Measurements from ENCODE around the gene FAM81A. TPM values are rescaled to one million over a fixed set of nuclear protein-coding genes. Genes with fewer than 3 reads are reported as not detected.
"Not testable (repeated sequence)": the region's sequence is repeated elsewhere in the genome, so short reads cannot be mapped to it uniquely, and the experiment has no call there.

Gene FAM81A
- total and polyA plus RNA-seq, 9 of the 15 experiments (the other 6 are each of a cell fraction or from before 2014, with no cell fraction given) = not detected

DNA sequence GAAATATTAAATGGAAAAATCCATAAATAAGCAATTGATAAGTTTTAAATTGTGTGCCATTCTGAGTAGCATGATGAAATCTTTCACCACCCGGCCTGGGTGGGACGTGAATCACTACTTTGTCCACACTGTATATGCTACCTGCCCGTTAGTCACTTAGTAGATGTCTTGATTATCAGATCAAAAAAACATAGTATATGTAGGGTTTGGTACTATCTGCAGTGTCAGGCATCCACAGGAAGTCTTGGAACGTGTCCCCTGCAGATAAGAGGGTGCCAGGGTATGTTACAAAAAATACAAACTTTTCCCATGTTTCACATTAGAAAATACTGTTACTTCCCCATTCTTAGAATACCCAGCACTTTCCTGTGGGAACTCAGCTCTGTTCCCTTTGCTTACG is 35.2 kb downstream of the FAM81A start:
- POLR2A ChIA-PET = no interaction called here

DNA sequence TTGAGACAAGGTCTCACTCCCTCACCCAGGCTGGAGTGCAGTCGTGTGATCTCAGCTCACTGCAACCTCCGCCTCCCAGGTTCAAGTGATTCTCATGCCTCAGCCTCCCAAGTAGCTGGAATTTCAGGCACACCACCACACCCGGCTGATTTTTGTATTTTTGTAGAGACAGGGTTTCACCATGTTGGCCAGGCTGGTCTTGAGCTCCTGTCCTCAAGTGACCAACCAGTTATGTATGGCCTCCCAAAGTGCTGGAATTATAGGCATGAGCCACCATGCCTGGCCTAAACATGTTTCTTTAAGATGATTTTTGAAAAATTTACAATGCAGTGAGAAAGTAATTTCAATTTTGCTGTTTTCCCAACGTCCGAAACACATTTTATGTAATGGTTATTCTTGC is 37.2 kb downstream of the FAM81A start:
- CTCF ChIA-PET (ENCODE audit: low intra/inter-chr PET ratio); DNase-seq (ENCODE audit: extremely low read depth in 1 of 4, low spot score in 3 of 4); H3K4me2 ChIP-seq (ENCODE audit: insufficient read depth, low read length); H3K9me3 ChIP-seq (replicated peaks; ENCODE audit: control insufficient read depth, insufficient read depth, low read depth, low read length); H3K79me2 ChIP-seq (ENCODE audit: control insufficient read depth, insufficient read depth, low read length); H3K4me1 ChIP-seq (replicated peaks in 1 of 2; ENCODE audit: control insufficient read depth in 2 of 2, insufficient read depth in 2 of 2, low read length in 2 of 2); H3K4me3 ChIP-seq; H3K36me3 ChIP-seq (ENCODE audit: control insufficient read depth, insufficient read depth, low read length); ATAC-seq; H3K27me3 ChIP-seq (ENCODE audit: control insufficient read depth in 2 of 2, insufficient read depth in 2 of 2, low read length in 2 of 2); H2AFZ ChIP-seq (ENCODE audit: low read depth, low read length); H3K9me1 ChIP-seq (ENCODE audit: control insufficient read depth, insufficient read depth, low read length); intact Hi-C loops (cut with micrococcal nuclease); BruUV-seq (replicated peaks); H3K9ac ChIP-seq (ENCODE audit: insufficient read depth in 1 of 2, low read depth in 2 of 2, low read length in 2 of 2); FAIRE-seq; H3K27ac ChIP-seq (ENCODE audit: extremely low read depth, low read depth, low read length); POLR2A ChIA-PET; H4K20me1 ChIP-seq (replicated peaks; ENCODE audit: control insufficient read depth, insufficient read depth, low read length): not testable (repeated sequence)
- in situ Hi-C loops (cut with MboI) = loop anchor here (25.0 kb wide), 1 partner anchor 1263 kb away; no protein-coding TSS in a partner anchor
- WGBS (ENCODE audit: insufficient coverage, low coverage, missing lambda C conversion rate) = 1% methylated on average over 5 of the region's 5 CpGs

More for the DNA sequence above, 35.2 kb downstream of the FAM81A start:
- H3K9me3 ChIP-seq (replicated peaks; ENCODE audit: control insufficient read depth, insufficient read depth, low read depth, low read length) = no peaks in the 10 kb centered on the region
- FAIRE-seq (no peak), ATAC-seq (no peak), DNase-seq (ENCODE audit: extremely low read depth in 1 of 4, low spot score in 3 of 4) (no peak)
- WGBS (ENCODE audit: insufficient coverage, low coverage, missing lambda C conversion rate) = 2% methylated on average over 5 of the region's 5 CpGs
- H3K4me1 ChIP-seq (replicated peaks in 1 of 2; ENCODE audit: control insufficient read depth in 2 of 2, insufficient read depth in 2 of 2, low read length in 2 of 2) = no peaks in the 10 kb centered on the region; a peak in 1 of 5 replicates
- H3K4me3 ChIP-seq = no peak overlapping the region
- H3K79me2 ChIP-seq (ENCODE audit: control insufficient read depth, insufficient read depth, low read length) = no peaks in the 10 kb centered on the region
- H3K9me1 ChIP-seq (ENCODE audit: control insufficient read depth, insufficient read depth, low read length) = no peaks in the 10 kb centered on the region
- no peak overlapping the region for H3K27ac ChIP-seq (ENCODE audit: extremely low read depth, low read depth, low read length)
- BruUV-seq (replicated peaks) = no TSS peak
- H2AFZ ChIP-seq (ENCODE audit: low read depth, low read length) = no peak overlapping the region
- no peaks in the 10 kb centered on the region for H3K36me3 ChIP-seq (ENCODE audit: control insufficient read depth, insufficient read depth, low read length)
- H3K4me2 ChIP-seq (ENCODE audit: insufficient read depth, low read length) = no peak overlapping the region
- no peak overlapping the region for H3K9ac ChIP-seq (ENCODE audit: insufficient read depth in 1 of 2, low read depth in 2 of 2, low read length in 2 of 2)
- no peaks in the 10 kb centered on the region for H4K20me1 ChIP-seq (replicated peaks; ENCODE audit: control insufficient read depth, insufficient read depth, low read length)
- intact Hi-C loops (cut with micrococcal nuclease) (no loop called here), in situ Hi-C loops (cut with MboI) (no loop called here)
- peaks cover 0 to 9% of the 10 kb centered on the region in 2 experiments; a peak in 4 of 5 replicates for H3K27me3 ChIP-seq (ENCODE audit: control insufficient read depth in 2 of 2, insufficient read depth in 2 of 2, low read length in 2 of 2)
- TF ChIP-seq TAL1 (IDR thresholded peaks at IDR 0.05) (peak; percentile 57), ZEB2 (IDR thresholded peaks at IDR 0.05) (0 out of 2 replicates have a peak, but pooled peaks have one; percentile 35), FOSL1 (tag; conservative IDR thresholded peaks at IDR 0.05) (peak; percentile 78), JUND (IDR thresholded peaks at IDR 0.05; ENCODE audit: borderline replicate concordance, low read depth, low read length) (0 out of 2 replicates have a peak, but pooled peaks have one; percentile 2), JUND (tag; IDR thresholded peaks at IDR 0.05; ENCODE audit: borderline replicate concordance, low read depth, low read length) (no peak), CBFA2T3 (IDR thresholded peaks at IDR 0.05) (0 out of 2 replicates have a peak, but pooled peaks have one; percentile 13), ARID1B (IDR thresholded peaks at IDR 0.05) (peak; percentile 62), SOX6 (IDR thresholded peaks at IDR 0.05) (peak; percentile 27; the same call in 1 of the 2 replicates), CEBPG (CRISPR knock-in tag; IDR thresholded peaks at IDR 0.05) (no peak), CEBPG (tag; conservative IDR thresholded peaks at IDR 0.05 in 1 of 2, IDR thresholded peaks at IDR 0.05 in 1 of 2) (peak in 1 of 2 experiments; percentile 53; a peak in 2 of 4 replicates), MEIS2 (IDR thresholded peaks at IDR 0.05; ENCODE audit: partially characterized antibody) (peak; percentile 19), EP300 (IDR thresholded peaks at IDR 0.05; ENCODE audit: low read length) (peak; percentile 39; the same call in 1 of the 2 replicates), DNMT1 (IDR thresholded peaks at IDR 0.05) (no peak), TEAD1 (CRISPR knock-in tag; IDR thresholded peaks at IDR 0.05) (no peak), TEAD4 (IDR thresholded peaks at IDR 0.05; ENCODE audit: low read length) (peak; percentile 72; the same call in 1 of the 2 replicates), TEAD4 (CRISPR knock-in tag; IDR thresholded peaks at IDR 0.05; ENCODE audit: borderline replicate concordance) (no peak)
- TF ChIP-seq, protein P1, sequence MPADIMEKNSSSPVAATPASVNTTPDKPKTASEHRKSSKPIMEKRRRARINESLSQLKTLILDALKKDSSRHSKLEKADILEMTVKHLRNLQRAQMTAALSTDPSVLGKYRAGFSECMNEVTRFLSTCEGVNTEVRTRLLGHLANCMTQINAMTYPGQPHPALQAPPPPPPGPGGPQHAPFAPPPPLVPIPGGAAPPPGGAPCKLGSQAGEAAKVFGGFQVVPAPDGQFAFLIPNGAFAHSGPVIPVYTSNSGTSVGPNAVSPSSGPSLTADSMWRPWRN (IDR thresholded peaks at IDR 0.05; ENCODE audit: low read depth) = peak; percentile 78
- TF ChIP-seq, protein P2, sequence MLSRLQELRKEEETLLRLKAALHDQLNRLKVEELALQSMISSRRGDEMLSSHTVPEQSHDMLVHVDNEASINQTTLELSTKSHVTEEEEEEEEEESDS (CRISPR knock-in tag; IDR thresholded peaks at IDR 0.05) = no peak
- TF ChIP-seq, protein P3, sequence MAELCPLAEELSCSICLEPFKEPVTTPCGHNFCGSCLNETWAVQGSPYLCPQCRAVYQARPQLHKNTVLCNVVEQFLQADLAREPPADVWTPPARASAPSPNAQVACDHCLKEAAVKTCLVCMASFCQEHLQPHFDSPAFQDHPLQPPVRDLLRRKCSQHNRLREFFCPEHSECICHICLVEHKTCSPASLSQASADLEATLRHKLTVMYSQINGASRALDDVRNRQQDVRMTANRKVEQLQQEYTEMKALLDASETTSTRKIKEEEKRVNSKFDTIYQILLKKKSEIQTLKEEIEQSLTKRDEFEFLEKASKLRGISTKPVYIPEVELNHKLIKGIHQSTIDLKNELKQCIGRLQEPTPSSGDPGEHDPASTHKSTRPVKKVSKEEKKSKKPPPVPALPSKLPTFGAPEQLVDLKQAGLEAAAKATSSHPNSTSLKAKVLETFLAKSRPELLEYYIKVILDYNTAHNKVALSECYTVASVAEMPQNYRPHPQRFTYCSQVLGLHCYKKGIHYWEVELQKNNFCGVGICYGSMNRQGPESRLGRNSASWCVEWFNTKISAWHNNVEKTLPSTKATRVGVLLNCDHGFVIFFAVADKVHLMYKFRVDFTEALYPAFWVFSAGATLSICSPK (IDR thresholded peaks at IDR 0.05; ENCODE audit: borderline replicate concordance) = no peak
- CTCF ChIA-PET (ENCODE audit: low intra/inter-chr PET ratio) = no interaction called here

Measured in K562 (cell line).